ENCODE measurements around the gene PARD3. TPM values are rescaled to one million over a fixed set of nuclear protein-coding genes. Genes with fewer than 3 reads are reported as not detected.
A peak's percentile ranks its signal among the peaks of the same experiment; 100 is the strongest.

PARD3 gene
- total RNA-seq, 6 experiments from 2014 or later, result 19.1 to 27.8 (median 22.0) TPM

GRCh38 chr10:34507217-34507616 lies 307.9 kb downstream of the PARD3 start:
- H3K4me1 ChIP-seq, result peaks cover 0 to 23% (median 0%) of the 10 kb centered on the region in 4 donors
- DNase-seq (no peak), ATAC-seq (peak; percentile 42 to 90 (median 80))
- WGBS (ENCODE audit: insufficient coverage, low coverage, low lambda C conversion rate, missing lambda C conversion rate), result 36% methylated on average over 3 of the region's 3 CpGs
- H3K36me3 ChIP-seq, result no peaks in the 10 kb centered on the region
- no peak overlapping the region for H3K4me3 ChIP-seq
- TF ChIP-seq POLR2A (IDR thresholded peaks at IDR 0.05) (no peak), CTCF (IDR thresholded peaks at IDR 0.05) (no peak)
- intact Hi-C loops (cut with DNase I), result no loop called here
- no peak overlapping the region for H3K27ac ChIP-seq
- H3K27me3 ChIP-seq, result no peaks in the 10 kb centered on the region
- H3K9me3 ChIP-seq, result no peaks in the 10 kb centered on the region

DNA sequence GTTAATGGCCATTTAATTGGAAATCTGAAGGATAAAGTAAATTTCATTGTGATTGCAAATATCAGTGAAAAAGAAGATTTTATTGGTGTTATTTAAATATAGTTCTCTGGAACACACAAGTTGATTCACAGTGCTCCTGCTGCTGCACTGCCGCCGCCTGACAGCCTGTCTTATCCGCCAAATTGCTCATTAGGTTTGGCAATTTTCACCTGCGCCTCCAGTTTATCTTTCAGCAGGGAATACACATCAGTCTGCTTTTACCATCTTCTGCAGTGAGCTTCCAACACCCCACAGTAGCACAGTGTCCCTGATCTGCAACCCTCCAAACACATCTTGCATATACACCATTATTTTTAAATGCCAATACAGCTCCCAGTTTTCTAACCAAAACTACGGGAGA lies 308.3 kb downstream of the PARD3 start:
- TF ChIP-seq POLR2A (IDR thresholded peaks at IDR 0.05) (no peak), CTCF (IDR thresholded peaks at IDR 0.05) (no peak)
- Histone ChIP-seq H3K9me3 (no peaks in the 10 kb centered on the region), H3K27ac (no peak overlapping the region), H3K4me3 (no peak overlapping the region), H3K27me3 (no peaks in the 10 kb centered on the region), H3K36me3 (no peaks in the 10 kb centered on the region), H3K4me1 (peaks cover 0 to 23% (median 0%) of the 10 kb centered on the region in 4 donors)
- intact Hi-C loops (cut with DNase I), result no loop called here
- DNase-seq (no peak), ATAC-seq (no peak)
- WGBS (ENCODE audit: insufficient coverage, low coverage, low lambda C conversion rate, missing lambda C conversion rate), result 85% methylated on average over 5 of the region's 5 CpGs

DNA sequence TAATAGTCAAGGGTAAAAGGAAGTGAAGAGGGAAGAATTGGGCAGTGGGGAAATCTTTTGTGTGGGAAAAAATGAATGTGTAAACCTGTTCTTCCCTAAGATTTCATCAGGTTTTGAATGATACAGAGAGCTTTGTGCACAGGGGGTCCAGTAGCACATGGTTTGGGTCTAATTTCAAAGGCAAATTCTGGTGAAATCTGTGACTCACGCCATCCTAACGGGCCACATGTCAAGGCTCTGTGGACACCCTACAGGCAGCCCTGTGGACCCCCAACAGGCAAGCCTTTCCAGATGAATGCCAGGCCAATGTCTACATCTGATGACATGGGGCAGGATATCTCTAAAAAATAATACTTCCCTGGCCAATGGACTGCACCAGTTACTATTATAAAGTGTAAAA lies 309.8 kb downstream of the PARD3 start:
- no peak for TF ChIP-seq POLR2A (IDR thresholded peaks at IDR 0.05)
- TF ChIP-seq CTCF (IDR thresholded peaks at IDR 0.05), result no peak
- H3K27me3 ChIP-seq, result no peaks in the 10 kb centered on the region
- peaks cover 0 to 23% (median 0%) of the 10 kb centered on the region in 4 donors for H3K4me1 ChIP-seq
- DNase-seq, result no peak
- H3K27ac ChIP-seq, result no peak overlapping the region
- intact Hi-C loops (cut with DNase I), result no loop called here
- WGBS (ENCODE audit: insufficient coverage, low coverage, low lambda C conversion rate, missing lambda C conversion rate), result 100% methylated on average over 1 of the region's 2 CpGs
- no peaks in the 10 kb centered on the region for H3K36me3 ChIP-seq
- no peak overlapping the region for H3K4me3 ChIP-seq
- no peak for ATAC-seq
- H3K9me3 ChIP-seq, result no peaks in the 10 kb centered on the region

DNA sequence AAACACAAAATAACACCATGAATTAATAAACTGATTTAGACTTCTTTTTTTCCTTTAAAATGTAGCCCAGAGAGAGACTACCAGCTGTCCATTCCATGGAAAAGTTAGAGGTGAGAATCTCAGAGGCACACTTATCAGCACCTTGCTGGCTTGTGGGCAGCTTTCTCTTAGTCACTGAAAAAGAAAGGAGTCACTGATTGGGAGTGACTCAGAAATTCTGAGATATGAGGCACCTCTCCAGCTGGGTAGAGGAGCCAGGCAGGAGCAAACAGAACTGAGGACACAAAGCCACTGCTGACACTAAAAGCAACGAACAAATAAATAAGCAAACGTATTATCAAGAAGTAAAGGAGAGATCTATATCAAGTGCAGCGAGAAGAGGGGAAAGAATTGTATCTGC lies 310.6 kb downstream of the PARD3 start:
- ATAC-seq (peak; percentile 53 to 92 (median 68)), DNase-seq (no peak)
- WGBS (ENCODE audit: insufficient coverage, low coverage, low lambda C conversion rate, missing lambda C conversion rate), result 36% methylated on average over 3 of the region's 3 CpGs
- H3K27me3 ChIP-seq, result no peaks in the 10 kb centered on the region
- H3K9me3 ChIP-seq, result no peaks in the 10 kb centered on the region
- H3K36me3 ChIP-seq, result no peaks in the 10 kb centered on the region
- no peak overlapping the region for H3K4me3 ChIP-seq
- peaks cover 0 to 23% (median 0%) of the 10 kb centered on the region in 4 donors for H3K4me1 ChIP-seq
- intact Hi-C loops (cut with DNase I), result no loop called here
- no peak overlapping the region for H3K27ac ChIP-seq
- TF ChIP-seq CTCF (IDR thresholded peaks at IDR 0.05) (no peak), POLR2A (IDR thresholded peaks at IDR 0.05) (no peak)

DNA sequence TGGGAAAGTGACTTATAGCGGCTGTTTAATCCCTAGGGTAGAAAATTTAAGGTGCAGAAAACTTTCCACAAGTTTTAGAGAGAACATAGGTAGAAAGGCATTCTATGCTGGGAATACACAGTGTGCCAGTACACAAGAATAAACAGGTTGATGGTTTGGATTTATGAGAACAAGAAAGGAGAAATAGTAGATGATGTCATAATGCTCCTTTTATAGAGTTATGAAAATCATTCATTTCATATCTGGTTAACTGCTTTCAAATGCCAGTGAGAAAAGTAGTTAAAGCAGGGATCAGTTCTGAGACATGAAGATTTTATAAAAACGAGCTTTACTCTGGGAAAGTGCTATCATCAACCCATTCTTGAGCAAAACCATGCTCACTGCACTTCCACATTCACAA lies 311.4 kb downstream of the PARD3 start:
- Histone ChIP-seq H3K27ac (no peak overlapping the region), H3K9me3 (no peaks in the 10 kb centered on the region), H3K4me3 (no peak overlapping the region), H3K27me3 (no peaks in the 10 kb centered on the region), H3K4me1 (peaks cover 0 to 23% (median 0%) of the 10 kb centered on the region in 4 donors), H3K36me3 (no peaks in the 10 kb centered on the region)
- no peak for DNase-seq
- no peak for TF ChIP-seq POLR2A (IDR thresholded peaks at IDR 0.05)
- no peak for TF ChIP-seq CTCF (IDR thresholded peaks at IDR 0.05)
- no peak for ATAC-seq
- WGBS (ENCODE audit: insufficient coverage, low coverage, low lambda C conversion rate, missing lambda C conversion rate), result 91% methylated on average over 1 of the region's 2 CpGs
- intact Hi-C loops (cut with DNase I), result no loop called here
